Transverse colon (tissue), 4 donors: ENCODE data around the gene MRGPRX3.

ENCODE experiments used
- POLR2AphosphoS5 ChIP-seq, 3 donors: sonication (generic); formaldehyde crosslinking; IDR thresholded peaks; one replicate each; pipeline ENCODE4 v1.6.1; 2016; ENCODE audit warnings: antibody characterized with exemption in 3 of 3
- TF ChIP-seq, protein P1 (sequence below), 5 experiments: fragments of 200-600 bp in 3 of 5; fragments of 450-650 bp in 2 of 5; sonication (generic) in 3 of 5; IDR thresholded peaks; 1 replicate in 2 of 5; 2 replicates in 3 of 5; pipeline ENCODE4 v1.5.1; 2016 to 2017; ENCODE audit warnings: antibody characterized with exemption in 5 of 5, inconsistent platforms in 3 of 5, mild to moderate bottlenecking in 2 of 5, moderate library complexity in 1 of 5

DNA sequence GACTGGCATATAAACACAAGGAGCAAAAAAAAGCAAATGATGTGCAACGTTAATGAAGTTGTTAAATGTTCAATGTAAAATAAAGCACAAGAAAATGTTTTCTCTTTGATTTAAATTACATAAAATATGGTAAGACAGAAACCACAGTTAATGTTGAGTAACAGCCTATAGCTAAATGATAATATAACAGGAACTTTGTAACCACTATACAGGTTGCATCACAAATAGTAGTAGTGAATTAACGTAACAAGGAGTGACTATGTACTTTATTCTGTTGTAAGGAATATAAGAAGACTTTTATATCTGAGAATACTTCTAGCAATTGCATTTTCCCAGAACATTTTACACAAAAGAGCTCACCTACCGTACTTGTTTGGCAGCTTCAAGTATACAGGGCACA, 43.4 kb upstream of the MRGPRX3 start:
- TF ChIP-seq, protein P1, sequence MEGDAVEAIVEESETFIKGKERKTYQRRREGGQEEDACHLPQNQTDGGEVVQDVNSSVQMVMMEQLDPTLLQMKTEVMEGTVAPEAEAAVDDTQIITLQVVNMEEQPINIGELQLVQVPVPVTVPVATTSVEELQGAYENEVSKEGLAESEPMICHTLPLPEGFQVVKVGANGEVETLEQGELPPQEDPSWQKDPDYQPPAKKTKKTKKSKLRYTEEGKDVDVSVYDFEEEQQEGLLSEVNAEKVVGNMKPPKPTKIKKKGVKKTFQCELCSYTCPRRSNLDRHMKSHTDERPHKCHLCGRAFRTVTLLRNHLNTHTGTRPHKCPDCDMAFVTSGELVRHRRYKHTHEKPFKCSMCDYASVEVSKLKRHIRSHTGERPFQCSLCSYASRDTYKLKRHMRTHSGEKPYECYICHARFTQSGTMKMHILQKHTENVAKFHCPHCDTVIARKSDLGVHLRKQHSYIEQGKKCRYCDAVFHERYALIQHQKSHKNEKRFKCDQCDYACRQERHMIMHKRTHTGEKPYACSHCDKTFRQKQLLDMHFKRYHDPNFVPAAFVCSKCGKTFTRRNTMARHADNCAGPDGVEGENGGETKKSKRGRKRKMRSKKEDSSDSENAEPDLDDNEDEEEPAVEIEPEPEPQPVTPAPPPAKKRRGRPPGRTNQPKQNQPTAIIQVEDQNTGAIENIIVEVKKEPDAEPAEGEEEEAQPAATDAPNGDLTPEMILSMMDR (IDR thresholded peaks at IDR 0.05) = no peak
- no peak for TF ChIP-seq POLR2AphosphoS5 (IDR thresholded peaks at IDR 0.05)
